ENCODE measurements around the gene TRAF7. TPM values are rescaled to one million over a fixed set of nuclear protein-coding genes. Genes with fewer than 3 reads are reported as not detected.

The TRAF7 gene
- total RNA-seq, 4 donors from 2014 or later: 42.6 to 64.5 (median 54.3) TPM

DNA sequence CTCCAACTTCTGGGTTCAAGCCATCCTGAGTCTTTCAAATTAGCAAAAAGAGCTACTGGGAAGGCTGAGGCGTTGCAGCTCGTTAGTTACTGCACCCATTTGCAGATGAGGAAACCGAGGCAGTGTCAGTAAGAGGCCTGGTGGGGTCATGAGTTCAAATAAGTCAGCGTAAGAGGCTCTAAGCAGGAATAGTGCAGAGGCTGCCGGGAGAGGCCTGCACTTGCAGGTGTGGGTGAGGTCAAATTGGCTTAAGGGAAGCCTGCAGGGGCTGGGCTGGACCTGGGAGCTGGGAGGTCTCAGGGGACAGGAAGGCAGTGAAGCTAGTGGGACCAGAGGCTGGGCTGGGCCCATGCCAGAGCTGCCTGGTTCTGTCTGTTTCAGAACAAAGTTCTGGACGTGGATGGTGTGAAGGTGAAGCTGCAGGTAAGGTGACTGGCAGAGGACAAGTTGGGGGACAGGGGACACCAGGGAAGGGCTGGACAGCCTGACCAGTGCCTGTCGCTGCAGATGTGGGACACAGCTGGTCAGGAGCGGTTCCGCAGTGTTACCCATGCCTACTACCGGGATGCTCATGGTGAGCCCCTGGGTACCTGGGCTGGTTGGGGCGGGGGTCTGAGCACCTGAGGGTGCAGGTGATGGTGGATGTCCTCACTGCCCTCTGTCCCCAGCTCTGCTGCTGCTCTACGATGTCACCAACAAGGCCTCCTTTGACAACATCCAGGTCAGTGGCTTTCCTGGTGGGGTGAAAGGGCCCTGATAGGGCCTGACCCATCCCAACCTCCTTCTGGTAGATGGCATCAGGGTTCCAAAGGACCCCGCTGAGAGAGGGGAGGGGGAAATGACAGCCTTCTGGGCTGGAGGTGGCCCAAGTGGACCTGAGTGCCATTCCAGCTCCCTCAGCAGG lies 4.1 kb upstream of the TRAF7 start:
- Histone ChIP-seq H3K9me3 (no peaks in the 10 kb centered on the region), H3K27me3 (no peaks in the 10 kb centered on the region), H3K4me1 (peaks cover 67 to 79% (median 78%) of the 10 kb centered on the region in 4 donors), H3K36me3 (peaks cover 0 to 12% (median 7%) of the 10 kb centered on the region in 4 donors), H3K27ac (replicated peaks in 1 of 4) (peak overlapping the region in 3 of 4 donors; percentile 1 to 95 (median 76)), H3K4me3 (no peak overlapping the region)
- no peak for DNase-seq (ENCODE audit: extremely low spot score)
- TF ChIP-seq POLR2A (IDR thresholded peaks at IDR 0.05; ENCODE audit: low read depth) (no peak), EP300 (IDR thresholded peaks at IDR 0.05) (no peak), POLR2AphosphoS5 (IDR thresholded peaks at IDR 0.05) (no peak)
- TF ChIP-seq, protein P1, sequence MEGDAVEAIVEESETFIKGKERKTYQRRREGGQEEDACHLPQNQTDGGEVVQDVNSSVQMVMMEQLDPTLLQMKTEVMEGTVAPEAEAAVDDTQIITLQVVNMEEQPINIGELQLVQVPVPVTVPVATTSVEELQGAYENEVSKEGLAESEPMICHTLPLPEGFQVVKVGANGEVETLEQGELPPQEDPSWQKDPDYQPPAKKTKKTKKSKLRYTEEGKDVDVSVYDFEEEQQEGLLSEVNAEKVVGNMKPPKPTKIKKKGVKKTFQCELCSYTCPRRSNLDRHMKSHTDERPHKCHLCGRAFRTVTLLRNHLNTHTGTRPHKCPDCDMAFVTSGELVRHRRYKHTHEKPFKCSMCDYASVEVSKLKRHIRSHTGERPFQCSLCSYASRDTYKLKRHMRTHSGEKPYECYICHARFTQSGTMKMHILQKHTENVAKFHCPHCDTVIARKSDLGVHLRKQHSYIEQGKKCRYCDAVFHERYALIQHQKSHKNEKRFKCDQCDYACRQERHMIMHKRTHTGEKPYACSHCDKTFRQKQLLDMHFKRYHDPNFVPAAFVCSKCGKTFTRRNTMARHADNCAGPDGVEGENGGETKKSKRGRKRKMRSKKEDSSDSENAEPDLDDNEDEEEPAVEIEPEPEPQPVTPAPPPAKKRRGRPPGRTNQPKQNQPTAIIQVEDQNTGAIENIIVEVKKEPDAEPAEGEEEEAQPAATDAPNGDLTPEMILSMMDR (IDR thresholded peaks at IDR 0.05): no peak
- intact Hi-C loops (cut with DNase I): no loop called here
- WGBS: 78% methylated on average over 11 of the region's 13 CpGs

DNA sequence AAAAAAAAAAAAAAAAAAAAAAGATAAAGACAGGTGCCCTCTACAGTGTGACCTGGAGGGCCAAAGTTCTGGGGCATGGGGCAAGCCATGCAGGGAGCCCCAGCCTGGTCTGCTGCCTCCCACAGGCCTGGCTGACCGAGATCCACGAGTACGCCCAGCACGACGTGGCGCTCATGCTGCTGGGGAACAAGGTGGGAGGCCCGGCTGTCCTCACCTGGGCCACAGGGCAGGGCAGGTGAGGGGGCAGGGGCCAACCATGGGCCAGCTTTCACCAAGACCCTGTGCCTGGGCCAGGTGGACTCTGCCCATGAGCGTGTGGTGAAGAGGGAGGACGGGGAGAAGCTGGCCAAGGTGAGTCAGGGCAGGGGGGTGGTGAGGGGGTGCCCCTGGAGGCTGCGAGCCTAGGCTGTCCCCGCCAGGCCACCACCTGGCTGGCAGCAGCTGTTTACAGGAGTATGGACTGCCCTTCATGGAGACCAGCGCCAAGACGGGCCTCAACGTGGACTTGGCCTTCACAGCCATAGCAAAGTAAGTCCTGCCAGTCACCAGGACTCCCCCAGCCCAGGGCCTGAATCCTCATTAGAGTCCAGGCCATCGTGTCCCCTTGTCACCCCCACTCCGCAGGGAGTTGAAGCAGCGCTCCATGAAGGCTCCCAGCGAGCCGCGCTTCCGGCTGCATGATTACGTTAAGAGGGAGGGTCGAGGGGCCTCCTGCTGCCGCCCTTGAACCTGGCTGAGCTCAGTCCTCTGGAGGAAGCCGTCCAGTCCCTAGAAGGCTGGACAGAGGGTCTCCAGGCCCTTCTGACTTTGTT lies 2.7 kb upstream of the TRAF7 start:
- H3K27me3 ChIP-seq: no peaks in the 10 kb centered on the region
- intact Hi-C loops (cut with DNase I): no loop called here
- H3K27ac ChIP-seq (replicated peaks in 1 of 4): peak overlapping the region; percentile 76 to 95 (median 86)
- H3K36me3 ChIP-seq: peaks cover 0 to 12% (median 7%) of the 10 kb centered on the region in 4 donors
- H3K4me1 ChIP-seq: peaks cover 77 to 90% (median 88%) of the 10 kb centered on the region in 4 donors
- peak overlapping the region; percentile 62 to 88 (median 71) for H3K4me3 ChIP-seq
- TF ChIP-seq EP300 (IDR thresholded peaks at IDR 0.05) (no peak), POLR2A (IDR thresholded peaks at IDR 0.05; ENCODE audit: low read depth) (no peak)
- H3K9me3 ChIP-seq: no peaks in the 10 kb centered on the region
- 24% methylated on average over 17 of the region's 25 CpGs for WGBS
- no peak for DNase-seq (ENCODE audit: extremely low spot score)

DNA sequence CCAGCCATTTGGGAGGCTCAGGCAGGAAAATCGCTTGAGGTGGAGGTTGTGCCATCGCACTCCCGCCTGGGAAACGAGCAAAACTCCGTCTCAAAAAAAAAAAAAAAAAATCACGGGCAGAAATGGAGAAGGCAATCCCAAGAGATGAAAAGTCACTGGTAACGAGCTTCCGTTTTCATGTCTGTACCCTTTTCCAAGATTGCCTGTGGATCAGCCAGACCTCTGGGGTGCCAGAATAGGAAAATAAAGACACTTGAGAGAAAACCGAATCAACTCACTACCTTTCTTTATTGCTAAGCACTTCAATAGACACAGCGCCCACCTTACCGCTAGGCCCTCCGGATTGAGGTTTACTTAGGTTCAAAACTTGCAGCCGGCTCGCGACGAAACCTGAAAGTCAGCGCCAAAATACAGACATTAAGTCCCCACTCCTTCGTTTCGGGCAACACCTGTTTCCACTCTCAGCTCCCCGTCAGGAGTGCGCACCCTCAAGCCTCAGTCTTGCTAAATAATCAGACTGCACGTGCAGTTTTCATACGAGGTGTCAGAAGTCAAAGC lies 970 bp upstream of the TRAF7 start:
- DNase-seq (ENCODE audit: extremely low spot score): no peak
- Histone ChIP-seq H3K4me1 (peaks cover 80 to 91% (median 89%) of the 10 kb centered on the region in 4 donors), H3K4me3 (peak overlapping the region; percentile 62 to 88 (median 71)), H3K27ac (replicated peaks in 1 of 4) (peak overlapping the region; percentile 76 to 95 (median 86)), H3K27me3 (no peaks in the 10 kb centered on the region), H3K36me3 (peaks cover 0 to 12% (median 7%) of the 10 kb centered on the region in 4 donors), H3K9me3 (no peaks in the 10 kb centered on the region)
- TF ChIP-seq, protein P1 (IDR thresholded peaks at IDR 0.05): no peak
- TF ChIP-seq EP300 (IDR thresholded peaks at IDR 0.05): no peak
- intact Hi-C loops (cut with DNase I): loop anchor here (5.0 kb wide), 1 partner anchor 98 kb away; the partner anchor contains the start of gene ECI1
- WGBS: 6% methylated on average over 18 of the region's 23 CpGs

DNA sequence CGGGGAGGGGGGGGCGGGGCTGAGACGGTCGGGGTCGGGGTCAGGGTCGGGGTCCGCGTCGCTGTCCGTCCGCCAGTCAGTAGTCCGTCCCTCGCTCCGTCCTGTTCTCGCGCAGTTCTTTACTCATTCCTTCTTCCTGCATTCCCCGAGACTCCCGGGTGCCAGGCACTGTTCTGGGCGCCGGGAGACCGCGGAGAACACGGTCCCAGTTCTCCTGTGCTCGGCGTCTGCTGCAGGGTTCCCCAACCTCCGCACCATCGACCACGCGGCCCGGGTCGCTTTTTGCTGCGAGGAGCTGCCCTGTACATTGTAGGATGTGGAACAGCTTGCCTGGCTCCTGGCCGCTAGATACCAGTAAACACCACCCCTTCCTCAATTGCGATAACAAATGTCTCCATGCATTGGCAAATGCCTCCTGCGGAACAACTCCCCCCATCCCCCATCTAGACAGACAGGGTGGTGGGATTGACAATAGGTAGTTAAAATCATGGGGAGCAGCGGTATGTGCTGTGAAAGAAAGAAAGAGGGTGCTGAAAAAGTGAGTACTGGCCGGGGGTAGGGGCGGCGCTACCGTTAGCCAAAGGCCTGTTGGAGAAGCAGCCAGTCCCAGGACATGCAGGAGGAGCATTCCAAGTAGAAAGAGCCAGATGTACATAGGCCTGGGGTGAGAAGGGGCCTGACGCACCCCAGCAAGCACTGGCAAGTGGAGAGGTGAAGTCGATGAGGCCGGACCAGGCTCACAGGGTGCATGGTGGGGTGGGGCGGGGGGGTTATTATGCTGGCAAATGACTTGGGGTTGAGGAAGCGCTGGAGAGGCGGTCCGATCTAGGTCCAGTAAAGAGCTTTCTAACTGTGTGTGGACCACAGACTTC lies 631 bp downstream of the TRAF7 start:
- Histone ChIP-seq H3K4me3 (peak overlapping the region; percentile 62 to 92 (median 71)), H3K27ac (replicated peaks in 1 of 4) (peak overlapping the region; percentile 90 to 96 (median 93)), H3K27me3 (no peaks in the 10 kb centered on the region), H3K36me3 (peaks cover 0 to 11% (median 6%) of the 10 kb centered on the region in 4 donors), H3K9me3 (no peaks in the 10 kb centered on the region), H3K4me1 (peaks cover 77 to 91% (median 89%) of the 10 kb centered on the region in 4 donors)
- TF ChIP-seq EP300 (IDR thresholded peaks at IDR 0.05) (no peak), POLR2AphosphoS5 (IDR thresholded peaks at IDR 0.05) (no peak), POLR2A (IDR thresholded peaks at IDR 0.05; ENCODE audit: low read depth) (no peak)
- TF ChIP-seq, protein P1 (IDR thresholded peaks at IDR 0.05): no peak
- no peak for DNase-seq (ENCODE audit: extremely low spot score)
- 13% methylated on average over 12 of the region's 47 CpGs for WGBS
- intact Hi-C loops (cut with DNase I): loop anchor here (5.0 kb wide), 1 partner anchor 96 kb away; the partner anchor contains the start of gene ECI1
